ENCODE measurements around the gene OBSL1. TPM values are rescaled to one million over a fixed set of nuclear protein-coding genes. Genes with fewer than 3 reads are reported as not detected.

OBSL1 gene
- total RNA-seq, 1 donor: 39.2 TPM

GRCh38 chr2:219597552-219598307, 26.4 kb upstream of the OBSL1 start, which contains the start of gene STK11IP:
Gene STK11IP, plus strand, starts transcription at chr2:219597857. Its CDS starts 263 bp downstream, at chr2:219598120.
- H3K4me3 ChIP-seq (ENCODE audit: low read depth, low read length): peak within 1 kb of the TSS; percentile 96
- DNase-seq (ENCODE audit: low read depth): peak; percentile 96
- TF ChIP-seq CTCF (IDR thresholded peaks at IDR 0.05; ENCODE audit: insufficient read depth, low read length): no peak

GRCh38 chr2:219596954-219597551, 25.7 kb upstream of the OBSL1 start:
- TF ChIP-seq CTCF (IDR thresholded peaks at IDR 0.05; ENCODE audit: insufficient read depth, low read length): no peak
- H3K4me3 ChIP-seq (ENCODE audit: low read depth, low read length): peak overlapping the region; percentile 96
- peak; percentile 38 for DNase-seq (ENCODE audit: low read depth)

DNA sequence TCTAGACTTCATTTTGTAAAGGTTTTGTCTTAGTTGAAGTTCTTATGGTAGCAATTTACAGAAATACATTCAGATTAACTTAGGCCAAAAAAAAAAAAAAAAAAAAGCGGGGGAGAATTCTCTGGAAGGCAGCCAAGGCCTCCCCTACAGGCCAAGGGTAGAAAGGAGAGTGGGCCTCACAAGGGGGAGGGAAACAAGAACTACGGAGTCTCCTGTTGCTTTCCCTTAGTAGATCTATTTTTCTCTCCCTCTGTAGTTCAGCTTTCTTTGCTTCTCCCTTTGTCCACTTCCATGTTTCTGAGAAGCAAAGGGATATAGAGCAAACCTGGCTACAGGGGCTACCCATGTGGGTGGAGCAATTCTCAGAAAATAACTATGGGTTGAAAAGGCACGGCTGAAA, 23.9 kb upstream of the OBSL1 start:
- peak; percentile 13 for TF ChIP-seq CTCF (IDR thresholded peaks at IDR 0.05; ENCODE audit: insufficient read depth, low read length)
- no peak overlapping the region for H3K4me3 ChIP-seq (ENCODE audit: low read depth, low read length)
- no peak for DNase-seq (ENCODE audit: low read depth)

- H3K4me3 ChIP-seq (ENCODE audit: low read depth, low read length): no peak overlapping the region
- TF ChIP-seq CTCF (IDR thresholded peaks at IDR 0.05; ENCODE audit: insufficient read depth, low read length): no peak
- DNase-seq (ENCODE audit: low read depth): no peak
Measured at GRCh38 chr2:219593154-219593553, 21.8 kb upstream of the OBSL1 start.

DNA sequence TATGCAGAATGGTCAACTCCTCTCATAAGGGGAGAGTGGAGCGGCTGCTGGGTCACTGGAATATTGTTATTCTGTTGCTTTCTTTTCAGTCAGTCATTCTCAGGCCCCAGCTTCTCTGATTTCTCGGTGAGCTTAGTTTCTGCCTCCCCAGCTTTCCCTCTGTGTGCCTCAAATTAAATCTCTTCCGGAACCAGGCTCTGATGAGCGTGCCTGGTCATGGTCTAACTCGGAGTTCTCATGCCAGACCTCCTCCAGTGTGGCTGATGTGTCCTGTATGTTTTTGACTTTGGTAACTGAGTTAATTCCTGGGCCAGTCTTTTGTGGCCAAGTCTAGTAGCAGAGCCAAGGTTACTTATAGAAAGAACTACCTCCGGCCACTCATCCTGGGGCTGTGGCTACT, 21.4 kb upstream of the OBSL1 start:
- no peak for TF ChIP-seq CTCF (IDR thresholded peaks at IDR 0.05; ENCODE audit: insufficient read depth, low read length)
- H3K4me3 ChIP-seq (ENCODE audit: low read depth, low read length): no peak overlapping the region
- DNase-seq (ENCODE audit: low read depth): no peak

DNA sequence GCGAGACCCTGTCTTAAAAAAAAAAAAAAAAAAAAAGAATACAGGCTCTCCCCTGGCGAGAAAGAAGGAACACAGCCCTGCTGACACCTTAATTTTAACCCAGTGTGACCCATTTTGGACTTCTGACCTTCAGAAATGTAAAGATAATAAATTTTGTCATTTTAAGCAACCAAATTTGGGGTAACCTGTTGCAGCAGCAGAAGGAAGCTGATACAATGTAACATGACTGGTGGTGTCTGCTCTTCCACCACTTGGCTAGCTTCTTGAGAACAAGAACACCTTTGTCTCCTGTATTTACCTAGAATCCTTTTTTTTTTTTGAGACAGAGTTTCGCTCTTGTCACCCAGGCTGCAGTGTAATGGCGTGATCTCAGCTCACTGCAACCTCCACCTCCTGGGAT, 19.8 kb upstream of the OBSL1 start:
- H3K4me3 ChIP-seq (ENCODE audit: low read depth, low read length): no peak overlapping the region
- TF ChIP-seq CTCF (IDR thresholded peaks at IDR 0.05; ENCODE audit: insufficient read depth, low read length): no peak
- DNase-seq (ENCODE audit: low read depth): no peak

Data from fibroblast of the aortic adventitia (primary cell).